Endodermal cell (in vitro differentiated cells): ENCODE measurements around the gene SAV1. TPM values are rescaled to one million over a fixed set of nuclear protein-coding genes. Genes with fewer than 3 reads are reported as not detected.

ENCODE experiments used
- DNase-seq: peaks from one replicate; pipeline ENCODE4 v3.0.0-alpha.2; 2017
- H3K27ac ChIP-seq: 2 replicates; pipeline ENCODE4 v1.5.1; 2013; ENCODE audit warnings: mild to moderate bottlenecking, low read depth, low read length, moderate library complexity
- H3K27me3 ChIP-seq: 2 replicates; pipeline ENCODE4 v1.6.1; 2013; ENCODE audit warnings: mild to moderate bottlenecking, low read length, moderate library complexity; ENCODE audit not compliant: insufficient read depth, control insufficient read depth, poor library complexity, severe bottlenecking
- H3K36me3 ChIP-seq: 2 replicates; pipeline ENCODE4 v1.7.0; 2013; ENCODE audit warnings: mild to moderate bottlenecking, low read length, moderate library complexity; ENCODE audit not compliant: control insufficient read depth, insufficient read depth
- H3K4me1 ChIP-seq: one replicate; pipeline ENCODE4 v1.7.0; 2013; ENCODE audit warnings: low read length; ENCODE audit not compliant: control insufficient read depth, insufficient read depth
- H3K4me3 ChIP-seq: 2 replicates; pipeline ENCODE4 v1.5.1; 2013; ENCODE audit warnings: mild to moderate bottlenecking, low read length, moderate library complexity
- H3K9ac ChIP-seq: 2 replicates; pipeline ENCODE4 v1.6.1; 2013; ENCODE audit warnings: mild to moderate bottlenecking, low read length, moderate library complexity; ENCODE audit not compliant: poor library complexity, severe bottlenecking; ENCODE audit errors: extremely low read depth
- H3K9me3 ChIP-seq: 2 replicates; pipeline ENCODE4 v1.6.1; 2013; ENCODE audit warnings: mild to moderate bottlenecking, low read length, moderate library complexity; ENCODE audit not compliant: control insufficient read depth
- H3K27ac Mint-ChIP-seq: 2 replicates; pipeline ENCODE4 v1.8.0; 2020; ENCODE audit warnings: mixed read lengths
- H3K27me3 Mint-ChIP-seq: 2 replicates; pipeline ENCODE4 v1.8.0; 2021; ENCODE audit warnings: mild to moderate bottlenecking, mixed read lengths; ENCODE audit not compliant: insufficient read depth
- H3K36me3 Mint-ChIP-seq: 2 replicates; pipeline ENCODE4 v1.8.0; 2020; ENCODE audit warnings: low read depth, mixed read lengths
- H3K4me1 Mint-ChIP-seq: 2 replicates; pipeline ENCODE4 v1.8.0; 2020; ENCODE audit warnings: mixed read lengths
- H3K4me3 Mint-ChIP-seq: 2 replicates; pipeline ENCODE4 v1.8.0; 2020; ENCODE audit warnings: mild to moderate bottlenecking, moderate library complexity, mixed read lengths
- H3K9me3 Mint-ChIP-seq: 2 replicates; pipeline ENCODE4 v1.8.0; 2020; ENCODE audit warnings: mild to moderate bottlenecking, mixed read lengths
- CTCF ChIP-seq: fragments of 200-600 bp; sonication (generic); conservative IDR thresholded peaks from 2 replicates; pipeline ENCODE4 v1.5.0; 2021; ENCODE audit warnings: antibody characterized with exemption, mild to moderate bottlenecking
- WGBS, 2 experiments: methylation state at CpG; one replicate each; pipeline versions ENCODE4 v1.1.5 to v1.1.7; 2013; ENCODE audit warnings: missing lambda C conversion rate in 2 of 2, mixed read lengths in 1 of 2; ENCODE audit not compliant: insufficient coverage in 1 of 2, insufficient read length in 1 of 2; 5-methylcytosine and 5-hydroxymethylcytosine counted together
- total RNA-seq, 2 donors: library from RNA; stranded (reverse); fragmentation: NEBNext Ultra II Directional in 1 of 2; extraction: Animal tissue kit (Norgen Biotek cat#: 25700) in 1 of 2; gene quantifications; 2 replicates in 1 of 2; 3 replicates in 1 of 2; pipeline ENCODE4 v1.2.1, GENCODE V29; 2021

Gene SAV1
- total RNA-seq, 2 donors from 2014 or later: 42.1 to 44.0 TPM

GRCh38 chr14:50624447-50624846 lies 43.7 kb downstream of the SAV1 start:
- Mint-ChIP-seq H3K4me3 (no peak overlapping the region), H3K36me3 (no peaks in the 10 kb centered on the region), H3K27ac (no peak overlapping the region), H3K4me1 (no peaks in the 10 kb centered on the region), H3K9me3 (no peaks in the 10 kb centered on the region), H3K27me3 (no peaks in the 10 kb centered on the region)
- no peak for TF ChIP-seq CTCF
- Histone ChIP-seq H3K36me3 (no peaks in the 10 kb centered on the region), H3K27me3 (no peaks in the 10 kb centered on the region), H3K9me3 (no peaks in the 10 kb centered on the region), H3K4me3 (no peak overlapping the region), H3K9ac (no peak overlapping the region), H3K4me1 (no peaks in the 10 kb centered on the region), H3K27ac (no peak overlapping the region)
- DNase-seq: no peak
- WGBS, 2 experiments: 93% methylated on average over 1 of the region's 1 CpG; no CpG with 5 or more reads in 1 of the 2 experiments

GRCh38 chr14:50622978-50623377 lies 45.1 kb downstream of the SAV1 start:
- no CpG with 5 or more reads among the region's 1 CpG for WGBS, 2 experiments
- no peak for DNase-seq
- H3K27ac ChIP-seq: no peak overlapping the region
- H3K9ac ChIP-seq: no peak overlapping the region
- no peaks in the 10 kb centered on the region for H3K9me3 ChIP-seq
- no peaks in the 10 kb centered on the region for H3K27me3 ChIP-seq
- Mint-ChIP-seq H3K27me3 (no peaks in the 10 kb centered on the region), H3K36me3 (no peaks in the 10 kb centered on the region), H3K27ac (no peak overlapping the region), H3K9me3 (no peaks in the 10 kb centered on the region), H3K4me3 (no peak overlapping the region), H3K4me1 (no peaks in the 10 kb centered on the region)
- H3K36me3 ChIP-seq: no peaks in the 10 kb centered on the region
- no peaks in the 10 kb centered on the region for H3K4me1 ChIP-seq
- TF ChIP-seq CTCF: no peak
- no peak overlapping the region for H3K4me3 ChIP-seq

- Histone ChIP-seq H3K36me3 (no peaks in the 10 kb centered on the region), H3K9ac (no peak overlapping the region), H3K27ac (no peak overlapping the region), H3K27me3 (no peaks in the 10 kb centered on the region), H3K9me3 (no peaks in the 10 kb centered on the region), H3K4me1 (no peaks in the 10 kb centered on the region), H3K4me3 (no peak overlapping the region)
- H3K9me3 Mint-ChIP-seq: no peaks in the 10 kb centered on the region
- no peaks in the 10 kb centered on the region for H3K4me1 Mint-ChIP-seq
- TF ChIP-seq CTCF: no peak
- no peak overlapping the region for H3K27ac Mint-ChIP-seq
- H3K4me3 Mint-ChIP-seq: no peak overlapping the region
- H3K36me3 Mint-ChIP-seq: no peaks in the 10 kb centered on the region
- no peak for DNase-seq
- WGBS, 2 experiments: 96 to 97% methylated on average over 3 to 4 of the region's 4 CpGs
- no peaks in the 10 kb centered on the region for H3K27me3 Mint-ChIP-seq
These were observed 47.8 kb downstream of the SAV1 start for GRCh38 chr14:50620341-50620740.
